Keratinocyte (primary cell): Measurements from ENCODE around the gene CLEC16A. TPM values are rescaled to one million over a fixed set of nuclear protein-coding genes. Genes with fewer than 3 reads are reported as not detected.

Experiments used
- DNase-seq: peaks from one replicate; pipeline ENCODE4 v3.0.0-alpha.2; 2011; ENCODE audit warnings: low read depth, missing footprints, low spot score
- FAIRE-seq: peaks from 2 replicates; lab custom pipeline; 2011; peaks lifted over from hg19 to GRCh38; lab: Jason Lieb, UNC
- H2AFZ ChIP-seq: 2 replicates; pipeline ENCODE4 v1.6.0; 2012; ENCODE audit warnings: low read length, control low read depth, inconsistent platforms; ENCODE audit not compliant: control insufficient read depth
- H3K27ac ChIP-seq: 2 replicates; pipeline ENCODE4 v1.5.1; 2011; ENCODE audit warnings: low read length; ENCODE audit not compliant: control insufficient read depth, insufficient read depth
- H3K27me3 ChIP-seq: 3 replicates; pipeline ENCODE4 v1.6.0; 2011; ENCODE audit warnings: low read length; ENCODE audit not compliant: control insufficient read depth, insufficient read depth; ENCODE audit errors: extremely low read depth
- H3K36me3 ChIP-seq, 2 experiments: 2 replicates in 1 of 2; 3 replicates in 1 of 2; pipeline ENCODE4 v1.5.1; 2011; ENCODE audit warnings: low read length in 2 of 2, mild to moderate bottlenecking in 1 of 2; ENCODE audit not compliant: control insufficient read depth in 2 of 2, insufficient read depth in 2 of 2; ENCODE audit errors: extremely low read depth in 1 of 2
- H3K4me1 ChIP-seq: 3 replicates; pipeline ENCODE4 v1.5.1; 2011; ENCODE audit warnings: low read length; ENCODE audit not compliant: control insufficient read depth, insufficient read depth; ENCODE audit errors: extremely low read depth
- H3K4me2 ChIP-seq: 3 replicates; pipeline ENCODE4 v1.6.0; 2011; ENCODE audit warnings: low read depth, low read length; ENCODE audit not compliant: control insufficient read depth, insufficient read depth; ENCODE audit errors: extremely low read depth
- H3K4me3 ChIP-seq, 3 experiments: fragments of 200-600 bp in 1 of 3; sonication (generic) in 1 of 3; 2 replicates in 2 of 3; 3 replicates in 1 of 3; pipeline ENCODE4 v1.5.1; 2011 to 2016; ENCODE audit warnings: low read length in 3 of 3, mild to moderate bottlenecking in 3 of 3, control low read depth in 2 of 3, inconsistent platforms in 1 of 3, low read depth in 1 of 3, mixed read lengths in 1 of 3, mixed run types in 1 of 3, moderate library complexity in 1 of 3; ENCODE audit not compliant: control insufficient read depth in 2 of 3, insufficient read depth in 2 of 3; ENCODE audit errors: extremely low read depth in 1 of 3
- H3K79me2 ChIP-seq: 2 replicates; pipeline ENCODE4 v1.6.0; 2012; ENCODE audit warnings: low read length; ENCODE audit not compliant: control insufficient read depth, insufficient read depth
- H3K9ac ChIP-seq: 3 replicates; pipeline ENCODE4 v1.6.0; 2011; ENCODE audit warnings: low read length; ENCODE audit not compliant: control insufficient read depth, insufficient read depth; ENCODE audit errors: extremely low read depth
- H3K9me1 ChIP-seq: 3 replicates; pipeline ENCODE4 v1.6.0; 2011; ENCODE audit warnings: low read length; ENCODE audit not compliant: control insufficient read depth, insufficient read depth; ENCODE audit errors: extremely low read depth
- H3K9me3 ChIP-seq: 2 replicates; pipeline ENCODE4 v1.5.1; 2012; ENCODE audit warnings: low read depth, low read length; ENCODE audit not compliant: control insufficient read depth
- H4K20me1 ChIP-seq: 3 replicates; pipeline ENCODE4 v1.6.0; 2011; ENCODE audit warnings: low read length; ENCODE audit not compliant: control insufficient read depth, insufficient read depth; ENCODE audit errors: extremely low read depth
- EZH2 ChIP-seq: IDR thresholded peaks from one replicate; pipeline ENCODE4 v1.6.1; 2012; ENCODE audit warnings: inconsistent platforms, mild to moderate bottlenecking, low read length, moderate library complexity
- dilution Hi-C: fragments of 300-500 bp; cut with MboI; formaldehyde crosslinking; loops from one replicate; pipeline ENCODE4 v1.7.0; 2020; ENCODE audit warnings: low sequenced_read_pairs; ENCODE audit not compliant: extremely low pct_ligation_motif_present
- polyA plus RNA-seq, 5 experiments: library from polyadenylated mRNA; depleted of rRNA in 3 of 5; stranded (reverse) in 3 of 5; stranded (forward) in 1 of 5; unstranded in 1 of 5; fragments of >200 nt; gene quantifications; 1 replicate in 1 of 5; 2 replicates in 3 of 5; 3 replicates in 1 of 5; pipeline versions ENCODE4 v1.2.1 to v1.2.3, GENCODE V29; 2011 to 2012; ENCODE audit warnings: missing spikeins in 2 of 5, low read depth in 1 of 5, low replicate concordance in 1 of 5
- TF ChIP-seq, protein P1 (sequence below), 3 experiments: IDR thresholded peaks in 1 of 3; conservative IDR thresholded peaks in 1 of 3; optimal IDR thresholded peaks in 1 of 3; 2 replicates in 2 of 3; 3 replicates in 1 of 3; pipeline versions ENCODE3 to v1.5.1; 2011; ENCODE audit warnings: low read length in 3 of 3, mild to moderate bottlenecking in 3 of 3, moderate library complexity in 2 of 3, control low read depth in 1 of 3, inconsistent platforms in 1 of 3; ENCODE audit not compliant: insufficient read depth in 2 of 3; ENCODE audit errors: extremely low read depth in 1 of 3

The CLEC16A gene
- polyA plus RNA-seq, 1 donor (not counting 4 experiments of a cell fraction or from before 2014, with no cell fraction given): 9.5 TPM

DNA sequence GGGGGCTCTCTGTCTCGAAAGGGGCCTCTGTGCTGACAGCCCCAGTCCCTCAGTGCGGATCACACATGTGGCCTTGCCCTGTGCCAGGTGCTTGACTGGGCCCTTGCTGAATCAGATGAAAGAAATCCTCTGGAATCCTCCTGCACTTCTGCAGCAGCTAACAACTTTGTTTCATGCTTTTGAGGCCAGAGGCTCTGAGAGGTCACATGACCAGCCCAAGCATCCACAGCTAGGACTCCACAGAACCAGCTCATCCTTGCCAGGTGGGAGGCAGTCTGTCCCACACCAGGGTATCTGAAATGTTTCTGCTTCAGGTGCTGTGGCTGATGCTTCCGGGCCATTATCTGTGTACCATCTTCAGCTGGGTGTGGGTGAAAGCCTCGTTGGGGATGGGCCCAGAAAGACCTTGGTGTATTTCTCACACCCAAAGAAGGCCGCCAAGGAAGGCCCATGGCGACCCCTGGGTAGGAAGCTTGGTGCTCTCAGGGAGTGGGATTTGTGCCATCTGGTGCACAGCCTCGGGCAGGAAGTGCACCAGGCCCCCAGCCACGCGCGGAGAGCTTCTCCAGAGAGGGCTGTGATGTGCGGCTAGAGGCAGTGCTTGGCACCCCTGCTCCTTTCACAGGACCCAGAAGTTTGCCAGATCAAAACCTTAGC, 143.8 kb downstream of the CLEC16A start:
- Histone ChIP-seq H3K9ac (no peak overlapping the region), H3K27me3 (no peaks in the 10 kb centered on the region), H3K9me3 (no peaks in the 10 kb centered on the region), H3K4me2 (no peak overlapping the region), H3K4me3 (no peak overlapping the region), H3K27ac (no peak overlapping the region), H3K36me3 (peaks cover 1 to 3% of the 10 kb centered on the region in 2 experiments), H2AFZ (no peak overlapping the region), H3K4me1 (peaks cover 14% of the 10 kb centered on the region), H3K9me1 (peaks cover 2% of the 10 kb centered on the region), H4K20me1 (no peaks in the 10 kb centered on the region), H3K79me2 (no peaks in the 10 kb centered on the region)
- dilution Hi-C loops: no loop called here
- no peak for TF ChIP-seq EZH2
- TF ChIP-seq, protein P1, sequence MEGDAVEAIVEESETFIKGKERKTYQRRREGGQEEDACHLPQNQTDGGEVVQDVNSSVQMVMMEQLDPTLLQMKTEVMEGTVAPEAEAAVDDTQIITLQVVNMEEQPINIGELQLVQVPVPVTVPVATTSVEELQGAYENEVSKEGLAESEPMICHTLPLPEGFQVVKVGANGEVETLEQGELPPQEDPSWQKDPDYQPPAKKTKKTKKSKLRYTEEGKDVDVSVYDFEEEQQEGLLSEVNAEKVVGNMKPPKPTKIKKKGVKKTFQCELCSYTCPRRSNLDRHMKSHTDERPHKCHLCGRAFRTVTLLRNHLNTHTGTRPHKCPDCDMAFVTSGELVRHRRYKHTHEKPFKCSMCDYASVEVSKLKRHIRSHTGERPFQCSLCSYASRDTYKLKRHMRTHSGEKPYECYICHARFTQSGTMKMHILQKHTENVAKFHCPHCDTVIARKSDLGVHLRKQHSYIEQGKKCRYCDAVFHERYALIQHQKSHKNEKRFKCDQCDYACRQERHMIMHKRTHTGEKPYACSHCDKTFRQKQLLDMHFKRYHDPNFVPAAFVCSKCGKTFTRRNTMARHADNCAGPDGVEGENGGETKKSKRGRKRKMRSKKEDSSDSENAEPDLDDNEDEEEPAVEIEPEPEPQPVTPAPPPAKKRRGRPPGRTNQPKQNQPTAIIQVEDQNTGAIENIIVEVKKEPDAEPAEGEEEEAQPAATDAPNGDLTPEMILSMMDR (optimal IDR thresholded peaks at IDR 0.05 in 1 of 3, IDR thresholded peaks at IDR 0.05 in 1 of 3, conservative IDR thresholded peaks at IDR 0.05 in 1 of 3; ENCODE audit: extremely low read depth in 1 of 3, insufficient read depth in 2 of 3, low read length in 3 of 3): no peak
- DNase-seq (no peak), FAIRE-seq (no peak)

DNA sequence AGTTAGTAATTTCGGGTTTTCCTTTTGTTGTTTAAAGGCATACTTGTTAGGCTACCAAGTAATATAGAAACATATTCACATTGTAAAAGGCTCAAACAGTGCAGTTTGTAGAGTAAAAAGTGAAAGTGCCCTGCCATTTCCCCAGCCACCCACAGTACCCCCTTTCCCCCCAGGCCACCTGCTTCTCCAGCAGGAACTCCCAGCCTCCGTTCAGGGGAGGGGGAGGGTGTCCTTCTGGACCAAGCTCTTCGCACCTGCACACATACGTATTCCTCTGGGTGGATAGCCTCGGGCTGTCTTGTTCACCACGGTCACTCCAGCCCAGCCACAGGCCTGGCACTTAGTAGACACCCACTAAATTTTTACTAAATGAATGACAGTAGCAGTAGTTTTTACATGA, 144.5 kb downstream of the CLEC16A start:
- no peak for DNase-seq
- dilution Hi-C loops: no loop called here
- Histone ChIP-seq H3K9me3 (no peaks in the 10 kb centered on the region), H3K9ac (no peak overlapping the region), H3K27ac (no peak overlapping the region), H3K79me2 (no peaks in the 10 kb centered on the region), H4K20me1 (no peaks in the 10 kb centered on the region), H3K4me1 (peaks cover 21% of the 10 kb centered on the region), H3K4me3 (no peak overlapping the region), H3K27me3 (no peaks in the 10 kb centered on the region), H3K4me2 (no peak overlapping the region), H3K36me3 (peaks cover 1 to 3% of the 10 kb centered on the region in 2 experiments), H2AFZ (no peak overlapping the region), H3K9me1 (peaks cover 5% of the 10 kb centered on the region)
- TF ChIP-seq EZH2: no peak
- TF ChIP-seq, protein P1 (optimal IDR thresholded peaks at IDR 0.05 in 1 of 3, IDR thresholded peaks at IDR 0.05 in 1 of 3, conservative IDR thresholded peaks at IDR 0.05 in 1 of 3; ENCODE audit: extremely low read depth in 1 of 3, insufficient read depth in 2 of 3, low read length in 3 of 3): no peak
- FAIRE-seq: no peak
